Measurements from ENCODE around the gene PLCB1. TPM values are rescaled to one million over a fixed set of nuclear protein-coding genes. Genes with fewer than 3 reads are reported as not detected.

PLCB1 gene
- polyA plus RNA-seq, 1 experiment = 16.4 TPM

DNA sequence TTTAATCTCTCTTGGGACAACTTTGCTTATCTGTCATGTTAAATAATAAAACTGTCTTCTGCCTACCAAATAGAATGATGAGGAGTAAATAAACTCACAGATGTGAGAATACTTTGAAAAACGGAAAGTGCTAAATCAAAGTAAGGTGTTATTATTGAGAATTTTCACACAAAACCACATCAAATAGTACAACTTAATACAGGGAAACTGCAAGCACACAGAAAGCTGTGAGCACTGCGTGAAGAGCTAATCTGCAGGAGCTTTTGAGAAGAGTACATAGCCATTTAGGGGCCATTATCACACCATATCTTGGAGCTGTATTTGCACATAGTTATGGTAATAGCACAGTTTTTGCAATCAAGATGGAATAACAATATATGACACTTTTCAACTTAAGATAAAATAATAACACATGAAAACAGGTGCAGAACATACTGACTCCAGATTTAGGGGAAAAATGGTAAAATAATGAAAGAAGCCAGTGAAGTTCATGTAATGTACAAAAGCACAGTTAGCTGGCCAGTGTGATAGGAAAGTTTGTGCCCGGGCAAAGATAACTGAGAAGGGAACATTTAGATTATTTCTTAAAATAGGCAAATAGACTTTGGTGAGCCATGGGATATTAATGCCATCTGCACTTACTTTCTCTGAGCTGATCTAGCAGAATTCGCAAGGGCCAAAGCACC lies 538.3 kb downstream of the PLCB1 start:
- Histone ChIP-seq H3K27ac (ENCODE audit: low read depth, low read length) (no peak overlapping the region), H3K4me3 (ENCODE audit: low read depth, low read length) (no peak overlapping the region), H3K9me3 (ENCODE audit: control insufficient read depth, insufficient read depth, low read length) (no peaks in the 10 kb centered on the region), H3K27me3 (ENCODE audit: control insufficient read depth, insufficient read depth, low read length) (no peaks in the 10 kb centered on the region)
- TF ChIP-seq, protein P1, sequence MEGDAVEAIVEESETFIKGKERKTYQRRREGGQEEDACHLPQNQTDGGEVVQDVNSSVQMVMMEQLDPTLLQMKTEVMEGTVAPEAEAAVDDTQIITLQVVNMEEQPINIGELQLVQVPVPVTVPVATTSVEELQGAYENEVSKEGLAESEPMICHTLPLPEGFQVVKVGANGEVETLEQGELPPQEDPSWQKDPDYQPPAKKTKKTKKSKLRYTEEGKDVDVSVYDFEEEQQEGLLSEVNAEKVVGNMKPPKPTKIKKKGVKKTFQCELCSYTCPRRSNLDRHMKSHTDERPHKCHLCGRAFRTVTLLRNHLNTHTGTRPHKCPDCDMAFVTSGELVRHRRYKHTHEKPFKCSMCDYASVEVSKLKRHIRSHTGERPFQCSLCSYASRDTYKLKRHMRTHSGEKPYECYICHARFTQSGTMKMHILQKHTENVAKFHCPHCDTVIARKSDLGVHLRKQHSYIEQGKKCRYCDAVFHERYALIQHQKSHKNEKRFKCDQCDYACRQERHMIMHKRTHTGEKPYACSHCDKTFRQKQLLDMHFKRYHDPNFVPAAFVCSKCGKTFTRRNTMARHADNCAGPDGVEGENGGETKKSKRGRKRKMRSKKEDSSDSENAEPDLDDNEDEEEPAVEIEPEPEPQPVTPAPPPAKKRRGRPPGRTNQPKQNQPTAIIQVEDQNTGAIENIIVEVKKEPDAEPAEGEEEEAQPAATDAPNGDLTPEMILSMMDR (IDR thresholded peaks at IDR 0.05; ENCODE audit: low read depth, low read length) = no peak
- POLR2A ChIA-PET = no interaction called here
- no peak for DNase-seq (ENCODE audit: low read depth, low spot score)
- CTCF ChIA-PET = interaction anchor here (1.4 to 2.1 kb wide), 2 partner anchors 51 to 627 kb away, joined by 4 to 8 read pairs; no protein-coding TSS in a partner anchor

DNA sequence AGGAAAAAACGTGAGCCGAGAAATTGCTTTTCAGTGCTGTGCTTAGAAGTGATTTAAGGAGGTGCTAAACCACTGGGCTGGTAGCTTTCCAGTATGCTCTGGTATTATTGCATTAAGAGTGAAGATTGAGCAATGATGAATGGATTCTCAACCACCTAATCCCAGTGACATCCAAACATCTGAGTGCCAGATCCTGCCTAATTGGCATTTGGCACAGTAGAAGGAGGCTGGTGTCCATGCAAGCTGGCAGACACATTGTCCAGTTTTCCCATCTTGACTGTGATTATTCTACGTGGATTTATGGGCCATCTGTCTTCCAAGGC lies 538.8 kb downstream of the PLCB1 start:
- Histone ChIP-seq H3K27ac (ENCODE audit: low read depth, low read length) (no peak overlapping the region), H3K4me3 (ENCODE audit: low read depth, low read length) (no peak overlapping the region), H3K27me3 (ENCODE audit: control insufficient read depth, insufficient read depth, low read length) (no peaks in the 10 kb centered on the region), H3K9me3 (ENCODE audit: control insufficient read depth, insufficient read depth, low read length) (no peaks in the 10 kb centered on the region; the same call in 1 of the 2 replicates)
- no peak for DNase-seq (ENCODE audit: low read depth, low spot score)
- POLR2A ChIA-PET = no interaction called here
- TF ChIP-seq, protein P1 (IDR thresholded peaks at IDR 0.05; ENCODE audit: low read depth, low read length) = no peak
- CTCF ChIA-PET = interaction anchor here (0.9 to 2.1 kb wide), 2 partner anchors 32 to 51 kb away, joined by 3 to 8 read pairs; no protein-coding TSS in a partner anchor

- Histone ChIP-seq H3K27me3 (ENCODE audit: control insufficient read depth, insufficient read depth, low read length) (no peaks in the 10 kb centered on the region), H3K4me3 (ENCODE audit: low read depth, low read length) (no peak overlapping the region), H3K27ac (ENCODE audit: low read depth, low read length) (no peak overlapping the region), H3K9me3 (ENCODE audit: control insufficient read depth, insufficient read depth, low read length) (no peaks in the 10 kb centered on the region; the same call in 1 of the 2 replicates)
- TF ChIP-seq, protein P1 (IDR thresholded peaks at IDR 0.05; ENCODE audit: low read depth, low read length) = no peak
- DNase-seq (ENCODE audit: low read depth, low spot score) = no peak
- CTCF ChIA-PET = interaction anchor here (0.9 to 2.1 kb wide), 2 partner anchors 31 to 50 kb away, joined by 3 to 8 read pairs; no protein-coding TSS in a partner anchor
- POLR2A ChIA-PET = no interaction called here
These were observed 539.4 kb downstream of the PLCB1 start for GRCh38 chr20:8671370-8671961.

DNA sequence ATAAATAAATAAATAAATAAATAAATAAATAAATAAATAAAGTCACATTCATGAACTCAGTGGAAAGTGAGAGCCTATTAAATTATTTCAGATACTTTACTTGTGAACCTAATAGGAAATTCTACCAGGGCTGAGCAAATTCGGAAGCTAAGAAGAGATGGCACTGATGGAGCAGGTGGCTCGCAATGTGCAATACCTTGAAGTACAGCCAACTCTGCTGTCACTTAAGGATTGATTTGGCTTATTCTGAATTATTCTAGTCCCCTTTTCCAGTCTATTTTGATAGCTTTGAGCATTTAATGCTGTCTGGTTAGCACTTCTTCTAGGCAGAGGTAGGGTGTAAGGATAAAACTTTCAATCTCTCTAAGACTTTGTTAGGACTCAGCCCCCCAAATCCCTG lies 541.0 kb downstream of the PLCB1 start:
- Histone ChIP-seq H3K4me3 (ENCODE audit: low read depth, low read length) (no peak overlapping the region), H3K27ac (ENCODE audit: low read depth, low read length) (no peak overlapping the region), H3K9me3 (ENCODE audit: control insufficient read depth, insufficient read depth, low read length) (no peaks in the 10 kb centered on the region; the same call in 1 of the 2 replicates), H3K27me3 (ENCODE audit: control insufficient read depth, insufficient read depth, low read length) (no peaks in the 10 kb centered on the region)
- TF ChIP-seq, protein P1 (IDR thresholded peaks at IDR 0.05; ENCODE audit: low read depth, low read length) = no peak
- no peak for DNase-seq (ENCODE audit: low read depth, low spot score)
- ChIA-PET CTCF (no interaction called here), POLR2A (no interaction called here)

GRCh38 chr20:8675896-8676295 lies 543.8 kb downstream of the PLCB1 start:
- POLR2A ChIA-PET = no interaction called here
- Histone ChIP-seq H3K27me3 (ENCODE audit: control insufficient read depth, insufficient read depth, low read length) (no peaks in the 10 kb centered on the region), H3K9me3 (ENCODE audit: control insufficient read depth, insufficient read depth, low read length) (no peaks in the 10 kb centered on the region; the same call in 1 of the 2 replicates), H3K27ac (ENCODE audit: low read depth, low read length) (no peak overlapping the region), H3K4me3 (ENCODE audit: low read depth, low read length) (no peak overlapping the region)
- CTCF ChIA-PET = no interaction called here
- no peak for DNase-seq (ENCODE audit: low read depth, low spot score)
- TF ChIP-seq, protein P1 (IDR thresholded peaks at IDR 0.05; ENCODE audit: low read depth, low read length) = no peak

All from AG04450 (cell line).